ENCODE measurements around the gene MATCAP1. TPM values are rescaled to one million over a fixed set of nuclear protein-coding genes. Genes with fewer than 3 reads are reported as not detected.

The MATCAP1 gene
- total RNA-seq, 2 donors from 2014 or later: 16.0 to 19.7 TPM

- DNase-seq (no peak), ATAC-seq (peak; percentile 7)
- Mint-ChIP-seq H3K36me3 (ENCODE audit: low read depth) (no peaks in the 10 kb centered on the region), H3K27ac (peak overlapping the region; percentile 100), H3K4me1 (peaks cover 49% of the 10 kb centered on the region), H3K27me3 (no peaks in the 10 kb centered on the region), H3K4me3 (peak overlapping the region; percentile 94)
- no peaks in the 10 kb centered on the region for H3K9me3 ChIP-seq (ENCODE audit: control insufficient read depth, low read length, poor library complexity, severe bottlenecking)
Observed at GRCh38 chr16:67157892-67158635, 25.7 kb downstream of the MATCAP1 start.

DNA sequence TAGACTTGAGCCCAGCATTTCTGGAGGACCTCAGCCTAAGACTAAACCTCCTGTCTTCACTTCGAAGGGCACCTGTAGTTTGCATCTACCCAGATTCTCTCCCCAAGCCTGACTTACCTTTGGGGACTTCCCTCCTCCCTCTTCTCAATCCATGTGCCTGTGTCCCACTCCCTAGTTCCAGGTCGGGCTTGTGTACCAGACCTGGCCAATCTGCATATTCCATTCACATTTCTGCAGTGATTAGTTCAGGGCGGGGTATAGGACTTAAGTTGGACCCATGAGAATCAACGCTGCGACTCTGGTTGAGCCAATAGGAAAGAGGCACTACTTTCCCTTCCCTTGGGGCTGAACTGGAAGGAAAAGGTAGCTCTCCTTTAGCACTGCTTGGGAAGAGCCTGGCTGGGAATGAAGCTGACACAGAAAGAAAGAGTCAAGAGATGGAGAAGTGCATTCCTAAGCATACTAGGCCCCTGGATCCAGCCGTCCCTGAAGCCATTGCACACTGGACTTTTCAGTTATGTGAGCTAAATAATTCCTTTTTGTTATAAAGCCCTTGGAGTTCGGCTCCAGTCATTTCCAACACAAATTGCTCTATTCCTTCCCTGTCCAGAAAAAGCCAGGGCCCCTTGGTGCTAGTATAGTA lies 26.5 kb downstream of the MATCAP1 start:
- peak overlapping the region; percentile 94 for H3K4me3 Mint-ChIP-seq
- H3K27ac Mint-ChIP-seq: peak overlapping the region; percentile 100
- no peak for ATAC-seq
- H3K4me1 Mint-ChIP-seq: peaks cover 51% of the 10 kb centered on the region
- no peaks in the 10 kb centered on the region for H3K27me3 Mint-ChIP-seq
- no peaks in the 10 kb centered on the region for H3K9me3 ChIP-seq (ENCODE audit: control insufficient read depth, low read length, poor library complexity, severe bottlenecking)
- DNase-seq: no peak
- no peaks in the 10 kb centered on the region for H3K36me3 Mint-ChIP-seq (ENCODE audit: low read depth)

DNA sequence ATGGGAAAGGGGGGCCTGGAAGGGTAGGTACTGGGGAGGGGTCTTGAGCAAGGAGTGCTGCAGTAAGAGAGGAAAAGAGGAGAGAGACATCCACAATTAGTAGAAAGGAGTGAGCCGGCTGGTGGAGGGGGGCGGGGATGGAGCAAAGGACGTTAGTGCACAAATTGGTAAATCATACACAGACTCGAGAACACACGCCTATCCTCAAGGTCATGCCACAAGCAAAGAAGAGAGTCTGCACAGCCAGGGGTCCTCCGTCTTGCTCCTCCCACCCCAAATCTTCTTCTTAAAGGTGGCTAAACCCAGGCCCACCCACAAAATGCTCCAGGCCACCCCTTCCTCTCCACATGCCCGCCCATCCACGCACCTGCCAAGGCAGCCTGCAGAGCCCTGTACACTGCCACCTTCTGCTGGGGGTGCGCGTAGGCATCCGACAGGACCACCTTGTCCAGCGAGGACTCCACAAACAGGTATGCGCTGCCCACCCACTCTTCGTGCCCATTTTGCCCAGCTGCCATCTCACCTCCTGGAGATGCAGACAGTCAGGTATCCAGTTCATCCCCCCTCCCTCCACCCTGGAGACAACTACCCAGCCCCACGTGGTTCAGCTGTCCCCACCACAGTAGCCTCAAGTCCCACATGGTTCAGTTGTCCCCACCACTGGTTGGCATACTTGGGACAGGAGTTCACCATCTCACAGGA lies 27.5 kb downstream of the MATCAP1 start:
- Mint-ChIP-seq H3K27me3 (no peaks in the 10 kb centered on the region), H3K27ac (peak overlapping the region; percentile 100), H3K4me3 (peak overlapping the region; percentile 77), H3K4me1 (peaks cover 54% of the 10 kb centered on the region), H3K36me3 (ENCODE audit: low read depth) (no peaks in the 10 kb centered on the region)
- DNase-seq (no peak), ATAC-seq (no peak)
- no peaks in the 10 kb centered on the region for H3K9me3 ChIP-seq (ENCODE audit: control insufficient read depth, low read length, poor library complexity, severe bottlenecking)

GRCh38 chr16:67155295-67156142 lies 28.2 kb downstream of the MATCAP1 start:
- peaks cover 54% of the 10 kb centered on the region for H3K4me1 Mint-ChIP-seq
- H3K9me3 ChIP-seq (ENCODE audit: control insufficient read depth, low read length, poor library complexity, severe bottlenecking): no peaks in the 10 kb centered on the region
- peak overlapping the region; percentile 100 for H3K27ac Mint-ChIP-seq
- H3K36me3 Mint-ChIP-seq (ENCODE audit: low read depth): no peaks in the 10 kb centered on the region
- H3K27me3 Mint-ChIP-seq: no peaks in the 10 kb centered on the region
- ATAC-seq (peak; percentile 35), DNase-seq (peak; percentile 74 to 85 (median 82))
- H3K4me3 Mint-ChIP-seq: peak overlapping the region; percentile 84

GRCh38 chr16:67154578-67155294 lies 29.0 kb downstream of the MATCAP1 start:
- ATAC-seq: no peak
- peaks cover 54% of the 10 kb centered on the region for H3K4me1 Mint-ChIP-seq
- no peak for DNase-seq
- no peaks in the 10 kb centered on the region for H3K9me3 ChIP-seq (ENCODE audit: control insufficient read depth, low read length, poor library complexity, severe bottlenecking)
- no peaks in the 10 kb centered on the region for H3K27me3 Mint-ChIP-seq
- no peaks in the 10 kb centered on the region for H3K36me3 Mint-ChIP-seq (ENCODE audit: low read depth)
- peak overlapping the region; percentile 84 for H3K4me3 Mint-ChIP-seq
- peak overlapping the region; percentile 100 for H3K27ac Mint-ChIP-seq

DNA sequence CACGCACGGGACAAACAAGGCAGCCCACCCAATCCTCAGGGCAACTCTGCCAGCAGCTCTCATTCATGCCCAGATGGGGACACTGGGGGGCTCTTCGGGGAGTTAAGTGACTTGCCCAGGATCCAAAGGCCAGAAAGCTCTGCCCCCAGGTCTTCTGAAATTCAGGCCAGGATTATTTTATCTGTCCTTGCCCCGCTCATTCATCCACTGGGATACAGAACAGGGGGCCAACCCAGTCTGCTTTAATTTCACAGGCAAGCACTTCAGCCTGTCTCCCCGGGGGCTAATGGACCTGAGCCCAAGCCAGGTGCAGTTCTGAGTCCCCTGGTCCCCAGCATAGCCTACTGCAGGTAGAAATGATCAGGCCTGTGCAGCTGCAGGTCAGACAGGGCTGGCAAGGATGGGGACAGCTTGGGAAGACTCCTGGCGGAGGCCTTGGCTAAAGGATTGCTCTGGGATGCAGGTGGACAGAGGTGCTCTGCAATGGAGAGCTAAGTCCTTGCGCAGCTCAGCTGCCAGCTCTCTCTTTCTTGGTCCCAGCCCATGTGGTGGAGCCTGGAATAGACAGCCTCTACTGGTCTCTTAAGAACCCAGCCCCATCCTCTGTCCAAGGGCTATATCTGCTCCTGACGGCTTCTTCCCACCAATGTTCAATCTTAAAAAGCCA lies 32.2 kb downstream of the MATCAP1 start:
- DNase-seq: no peak
- no peaks in the 10 kb centered on the region for H3K9me3 ChIP-seq (ENCODE audit: control insufficient read depth, low read length, poor library complexity, severe bottlenecking)
- ATAC-seq: no peak
- Mint-ChIP-seq H3K4me1 (peaks cover 46% of the 10 kb centered on the region), H3K4me3 (peak overlapping the region; percentile 88), H3K27me3 (no peaks in the 10 kb centered on the region), H3K36me3 (ENCODE audit: low read depth) (peaks cover 3% of the 10 kb centered on the region), H3K27ac (peak overlapping the region; percentile 54)

DNA sequence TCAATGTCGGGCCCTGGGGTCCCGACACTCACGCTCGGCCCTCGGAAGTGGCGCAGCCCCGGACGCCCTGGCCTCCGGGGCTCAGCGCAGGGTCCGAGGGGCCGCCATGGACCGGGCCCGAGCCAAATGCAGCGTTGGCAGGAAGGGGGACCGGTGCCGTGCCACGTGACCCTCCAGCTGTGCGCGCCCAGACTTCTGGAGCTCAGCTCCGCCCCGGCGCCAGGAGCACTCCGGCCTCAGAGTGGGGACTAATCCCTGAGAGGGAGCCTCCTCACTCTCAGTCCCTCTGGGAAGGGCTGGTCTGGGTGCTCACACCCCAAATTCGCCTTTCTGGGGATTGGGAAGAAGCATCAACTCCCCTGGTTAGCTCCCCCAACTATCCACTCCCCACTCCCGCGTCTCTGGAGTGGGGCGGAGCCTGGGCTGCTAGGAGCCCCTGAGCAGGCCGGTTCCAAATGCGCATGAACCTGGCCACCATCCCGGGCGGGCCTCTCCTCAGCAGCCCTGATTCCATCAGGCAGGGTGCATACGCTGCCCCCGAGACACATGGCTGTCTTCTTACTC lies 32.8 kb downstream of the MATCAP1 start, which contains the start of gene B3GNT9:
Gene B3GNT9 (minus strand): TSS at position 166 of the 564 bp plus-strand sequence. CDS start 513 bp downstream, outside the sequence.
- ATAC-seq: peak; percentile 44

DNA sequence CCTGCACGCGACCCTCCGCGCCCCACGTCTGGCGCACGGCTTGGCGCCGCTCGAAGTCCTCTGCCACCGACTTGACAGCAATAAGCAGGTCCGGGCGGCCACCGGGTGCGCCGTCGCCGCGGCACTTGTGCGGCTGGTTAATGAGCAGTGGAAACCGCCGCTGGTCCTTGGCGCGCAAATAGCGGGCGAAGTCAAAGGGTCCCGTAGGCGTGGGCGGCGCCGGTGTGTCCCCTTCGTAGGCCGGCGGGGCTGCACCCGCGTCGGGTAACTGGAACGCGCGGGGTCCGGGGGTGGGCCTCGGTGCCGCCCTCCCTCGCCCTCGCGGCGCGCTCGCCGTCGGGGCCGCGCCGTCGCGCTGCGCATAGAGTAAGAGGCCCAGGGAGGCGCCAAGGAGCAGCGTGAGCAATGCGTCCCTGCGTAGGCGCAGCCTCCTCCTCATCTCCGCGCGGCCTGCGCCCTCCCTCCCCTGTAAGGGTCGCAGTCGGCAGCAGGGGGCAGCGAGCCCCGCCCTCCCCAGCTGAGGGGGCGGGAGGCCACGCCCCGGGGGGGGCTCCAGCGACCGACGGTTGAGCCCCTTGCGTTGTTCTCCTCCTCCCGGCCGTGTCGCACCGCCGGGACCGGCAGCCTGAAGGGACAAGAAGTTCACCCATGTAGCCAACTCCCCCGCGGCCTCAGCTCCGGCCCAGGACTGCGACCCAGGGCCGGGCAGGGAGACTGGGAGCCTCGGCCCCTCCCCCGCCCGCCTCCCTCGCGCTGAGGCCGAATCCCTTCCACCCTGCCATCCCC lies 33.5 kb downstream of the MATCAP1 start:
- no peak overlapping the region for H3K27ac Mint-ChIP-seq
- no peaks in the 10 kb centered on the region for H3K9me3 ChIP-seq (ENCODE audit: control insufficient read depth, low read length, poor library complexity, severe bottlenecking)
- peaks cover 36% of the 10 kb centered on the region for H3K4me1 Mint-ChIP-seq
- DNase-seq: peak in 1 of 3 donors; percentile 30
- H3K36me3 Mint-ChIP-seq (ENCODE audit: low read depth): peaks cover 3% of the 10 kb centered on the region
- H3K27me3 Mint-ChIP-seq: no peaks in the 10 kb centered on the region
- peak overlapping the region; percentile 52 for H3K4me3 Mint-ChIP-seq
- ATAC-seq: peak; percentile 70

More for the DNA sequence above, 32.8 kb downstream of the MATCAP1 start, which contains the start of gene B3GNT9:
- H3K4me3 Mint-ChIP-seq: peak within 1 kb of the TSS; percentile 88
- peaks cover 3% of the 10 kb centered on the region for H3K36me3 Mint-ChIP-seq (ENCODE audit: low read depth)
- H3K27ac Mint-ChIP-seq: peak within 1 kb of the TSS; percentile 54
- H3K9me3 ChIP-seq (ENCODE audit: control insufficient read depth, low read length, poor library complexity, severe bottlenecking): no peaks in the 10 kb centered on the region
- no peaks in the 10 kb centered on the region for H3K27me3 Mint-ChIP-seq
- DNase-seq: peak in 1 of 3 donors; percentile 29
- peaks cover 40% of the 10 kb centered on the region for H3K4me1 Mint-ChIP-seq

GRCh38 chr16:67149276-67150046 lies 34.3 kb downstream of the MATCAP1 start:
- peak overlapping the region; percentile 56 for H3K27ac Mint-ChIP-seq
- ATAC-seq: no peak
- H3K27me3 Mint-ChIP-seq: no peaks in the 10 kb centered on the region
- H3K36me3 Mint-ChIP-seq (ENCODE audit: low read depth): peaks cover 3% of the 10 kb centered on the region
- peaks cover 38% of the 10 kb centered on the region for H3K4me1 Mint-ChIP-seq
- DNase-seq: no peak
- peak overlapping the region; percentile 74 for H3K4me3 Mint-ChIP-seq
- no peaks in the 10 kb centered on the region for H3K9me3 ChIP-seq (ENCODE audit: control insufficient read depth, low read length, poor library complexity, severe bottlenecking)

DNA sequence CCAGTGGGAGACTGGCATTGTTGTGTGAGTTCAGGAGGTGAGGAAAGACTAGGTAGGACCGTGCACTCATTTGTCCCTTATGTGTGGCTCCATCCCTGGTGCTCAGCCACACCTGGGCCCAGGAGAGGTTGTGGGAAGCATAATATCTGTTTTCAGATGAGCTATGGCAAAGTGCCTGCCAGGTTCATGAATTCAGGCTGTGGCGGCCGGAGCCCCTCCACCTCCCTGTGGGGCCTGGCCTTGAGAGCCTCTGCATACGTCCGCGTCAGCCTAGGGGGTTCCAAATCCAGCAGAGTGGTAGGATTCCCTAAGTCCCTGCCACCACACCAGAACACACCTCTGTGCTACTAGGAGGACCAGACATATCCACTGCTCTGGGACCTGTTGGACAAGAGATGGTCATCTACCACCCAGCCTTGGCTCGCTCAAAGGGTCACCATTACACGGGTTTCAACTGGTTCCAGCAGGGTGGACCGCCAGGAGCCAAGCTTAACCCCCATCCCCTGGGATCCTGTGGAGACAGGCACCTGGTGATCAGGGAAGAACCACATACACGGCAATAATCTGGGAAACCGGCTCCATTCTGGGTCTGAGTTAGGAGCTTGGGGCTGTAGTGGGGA lies 35.0 kb downstream of the MATCAP1 start:
- no peak for DNase-seq
- Mint-ChIP-seq H3K36me3 (ENCODE audit: low read depth) (peaks cover 3% of the 10 kb centered on the region), H3K4me1 (peaks cover 33% of the 10 kb centered on the region), H3K27me3 (no peaks in the 10 kb centered on the region), H3K4me3 (peak overlapping the region; percentile 74), H3K27ac (peak overlapping the region; percentile 56)
- no peaks in the 10 kb centered on the region for H3K9me3 ChIP-seq (ENCODE audit: control insufficient read depth, low read length, poor library complexity, severe bottlenecking)
- ATAC-seq: no peak

Data from T-helper 17 cell (primary cell).